ENCODE data around the gene MYBPC2. TPM values are rescaled to one million over a fixed set of nuclear protein-coding genes. Genes with fewer than 3 reads are reported as not detected.

MYBPC2 gene
- total RNA-seq, 1 donor from 2014 or later = not detected

GRCh38 chr19:50496189-50497021, 63.7 kb downstream of the MYBPC2 start:
- no peak for DNase-seq (ENCODE audit: extremely low read depth, low read depth, low spot score)

- no peak for DNase-seq (ENCODE audit: extremely low read depth, low read depth, low spot score)
Observed at GRCh38 chr19:50497022-50497405, 64.3 kb downstream of the MYBPC2 start.

- DNase-seq (ENCODE audit: extremely low read depth, low read depth, low spot score) = no peak
Observed at GRCh38 chr19:50498219-50499056, 65.7 kb downstream of the MYBPC2 start.

- no peak for DNase-seq (ENCODE audit: extremely low read depth, low read depth, low spot score)
Observed at GRCh38 chr19:50500060-50500752, 67.5 kb downstream of the MYBPC2 start.

- DNase-seq (ENCODE audit: extremely low read depth, low read depth, low spot score) = no peak
Observed at GRCh38 chr19:50500753-50501151, 68.1 kb downstream of the MYBPC2 start.

- DNase-seq (ENCODE audit: extremely low read depth, low read depth, low spot score) = no peak
Observed at GRCh38 chr19:50501186-50501567, 68.5 kb downstream of the MYBPC2 start.

- DNase-seq (ENCODE audit: extremely low read depth, low read depth, low spot score) = no peak
Observed at GRCh38 chr19:50501568-50502475, 69.1 kb downstream of the MYBPC2 start.

GRCh38 chr19:50505856-50506611, 73.3 kb downstream of the MYBPC2 start:
- DNase-seq (ENCODE audit: extremely low read depth, low read depth, low spot score) = no peak

- no peak for DNase-seq (ENCODE audit: extremely low read depth, low read depth, low spot score)
Observed at GRCh38 chr19:50506700-50507099, 74.0 kb downstream of the MYBPC2 start.

GRCh38 chr19:50507376-50507775, 74.7 kb downstream of the MYBPC2 start:
- DNase-seq (ENCODE audit: extremely low read depth, low read depth, low spot score) = no peak

- DNase-seq (ENCODE audit: extremely low read depth, low read depth, low spot score) = no peak
Observed at GRCh38 chr19:50508843-50509190, 76.1 kb downstream of the MYBPC2 start.

GRCh38 chr19:50509366-50509765, 76.7 kb downstream of the MYBPC2 start:
- DNase-seq (ENCODE audit: extremely low read depth, low read depth, low spot score) = no peak

- DNase-seq (ENCODE audit: extremely low read depth, low read depth, low spot score) = no peak
Observed at GRCh38 chr19:50510121-50510670, 77.5 kb downstream of the MYBPC2 start.

- DNase-seq (ENCODE audit: extremely low read depth, low read depth, low spot score) = no peak
Observed at GRCh38 chr19:50510700-50511068, 78.0 kb downstream of the MYBPC2 start.

- DNase-seq (ENCODE audit: extremely low read depth, low read depth, low spot score) = peak; percentile 87
Observed at GRCh38 chr19:50511069-50511822, 78.6 kb downstream of the MYBPC2 start, which contains the start of gene JOSD2. TSS of gene JOSD2 (minus strand) at chr19:50511191. CDS start at chr19:50510431, 760 bp downstream.

GRCh38 chr19:50512112-50512998, 79.7 kb downstream of the MYBPC2 start:
- DNase-seq (ENCODE audit: extremely low read depth, low read depth, low spot score) = no peak

- no peak for DNase-seq (ENCODE audit: extremely low read depth, low read depth, low spot score)
Observed at GRCh38 chr19:50512999-50513745, 80.5 kb downstream of the MYBPC2 start.
